Body of pancreas (tissue), 4 donors: ENCODE measurements around the gene ATXN1.

ENCODE experiments used
- POLR2A ChIP-seq, 3 donors: fragments of 450-650 bp; IDR thresholded peaks; one replicate each; pipeline ENCODE4 v1.6.1; 2016; ENCODE audit warnings: antibody characterized with exemption in 3 of 3, mild to moderate bottlenecking in 2 of 3
- TF ChIP-seq, protein P1 (sequence below), 7 experiments: fragments of 450-650 bp in 4 of 7; fragments of 200-600 bp in 3 of 7; sonication (generic) in 3 of 7; IDR thresholded peaks; one replicate each; pipeline ENCODE4 v1.5.1; 2016 to 2019; ENCODE audit warnings: antibody characterized with exemption in 7 of 7

DNA sequence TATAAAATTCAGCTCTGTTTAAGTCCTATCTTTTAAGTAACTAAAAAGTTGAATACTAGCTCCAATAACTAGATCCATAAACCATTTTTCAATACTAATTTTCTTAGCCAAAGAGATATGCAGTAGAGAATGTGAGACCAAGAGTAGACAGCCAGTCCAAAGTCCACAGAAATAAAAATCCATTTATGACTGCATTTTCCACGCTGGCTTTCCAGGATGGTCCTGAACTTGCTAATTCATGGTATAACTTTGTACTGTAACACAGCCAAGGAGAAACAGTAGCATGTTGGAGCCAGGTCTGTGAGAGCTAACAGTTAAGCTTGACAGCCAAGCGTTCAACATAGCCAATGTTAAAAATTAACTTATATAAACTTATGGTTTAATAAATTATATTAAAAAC, 366.6 kb downstream of the ATXN1 start:
- TF ChIP-seq, protein P1, sequence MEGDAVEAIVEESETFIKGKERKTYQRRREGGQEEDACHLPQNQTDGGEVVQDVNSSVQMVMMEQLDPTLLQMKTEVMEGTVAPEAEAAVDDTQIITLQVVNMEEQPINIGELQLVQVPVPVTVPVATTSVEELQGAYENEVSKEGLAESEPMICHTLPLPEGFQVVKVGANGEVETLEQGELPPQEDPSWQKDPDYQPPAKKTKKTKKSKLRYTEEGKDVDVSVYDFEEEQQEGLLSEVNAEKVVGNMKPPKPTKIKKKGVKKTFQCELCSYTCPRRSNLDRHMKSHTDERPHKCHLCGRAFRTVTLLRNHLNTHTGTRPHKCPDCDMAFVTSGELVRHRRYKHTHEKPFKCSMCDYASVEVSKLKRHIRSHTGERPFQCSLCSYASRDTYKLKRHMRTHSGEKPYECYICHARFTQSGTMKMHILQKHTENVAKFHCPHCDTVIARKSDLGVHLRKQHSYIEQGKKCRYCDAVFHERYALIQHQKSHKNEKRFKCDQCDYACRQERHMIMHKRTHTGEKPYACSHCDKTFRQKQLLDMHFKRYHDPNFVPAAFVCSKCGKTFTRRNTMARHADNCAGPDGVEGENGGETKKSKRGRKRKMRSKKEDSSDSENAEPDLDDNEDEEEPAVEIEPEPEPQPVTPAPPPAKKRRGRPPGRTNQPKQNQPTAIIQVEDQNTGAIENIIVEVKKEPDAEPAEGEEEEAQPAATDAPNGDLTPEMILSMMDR (IDR thresholded peaks at IDR 0.05), result no peak
- no peak for TF ChIP-seq POLR2A (IDR thresholded peaks at IDR 0.05)
